Transverse colon (tissue), 4 donors: Measurements from ENCODE around the gene SLC4A5. TPM values are rescaled to one million over a fixed set of nuclear protein-coding genes. Genes with fewer than 3 reads are reported as not detected.

Experiments
- DNase-seq: peaks from one replicate; pipeline ENCODE4 v3.0.0-alpha.2; 2019
- H3K27ac ChIP-seq, 4 donors: fragments of 200-600 bp; sonication (generic); 2 replicates each; pipeline ENCODE4 v1.5.1; 2016 to 2018; ENCODE audit warnings: inconsistent platforms in 4 of 4
- H3K27me3 ChIP-seq: fragments of 200-600 bp; sonication (generic); 2 replicates; pipeline ENCODE4 v1.5.1; 2017; ENCODE audit warnings: inconsistent platforms
- H3K36me3 ChIP-seq, 4 donors: fragments of 200-600 bp; sonication (generic); 2 replicates each; pipeline ENCODE4 v1.5.1; 2017 to 2019; ENCODE audit warnings: inconsistent platforms in 4 of 4
- H3K4me1 ChIP-seq, 4 donors: fragments of 200-600 bp; sonication (generic); 2 replicates each; pipeline ENCODE4 v1.5.1; 2017 to 2020; ENCODE audit warnings: inconsistent platforms in 4 of 4
- H3K4me3 ChIP-seq, 4 donors: fragments of 200-600 bp; sonication (generic); 1 replicate in 1 of 4; 2 replicates in 3 of 4; pipeline versions ENCODE4 v1.5.1 to v1.6.1; 2017 to 2019; ENCODE audit warnings: inconsistent platforms in 4 of 4
- H3K9me3 ChIP-seq, 2 donors: fragments of 200-600 bp; sonication (generic); 2 replicates each; pipeline ENCODE4 v1.5.1; 2017 to 2019; ENCODE audit warnings: inconsistent platforms in 2 of 2
- EP300 ChIP-seq: sonication (generic); formaldehyde crosslinking; IDR thresholded peaks from one replicate; pipeline ENCODE4 v1.6.1; 2017; ENCODE audit warnings: antibody characterized with exemption, low read depth
- POLR2A ChIP-seq: fragments of 450-650 bp; IDR thresholded peaks from one replicate; pipeline ENCODE4 v1.6.1; 2016; ENCODE audit warnings: antibody characterized with exemption, mild to moderate bottlenecking, moderate library complexity
- POLR2AphosphoS5 ChIP-seq, 3 donors: sonication (generic); formaldehyde crosslinking; IDR thresholded peaks; one replicate each; pipeline ENCODE4 v1.6.1; 2016; ENCODE audit warnings: antibody characterized with exemption in 3 of 3
- WGBS, 2 donors: methylation state at CpG; one replicate each; pipeline ENCODE4 v1.1.5; 2018; ENCODE audit warnings: low coverage in 1 of 2; 5-methylcytosine and 5-hydroxymethylcytosine counted together
- in situ Hi-C, 4 donors: fragments of 200-750 bp; cut with MboI; loops; one replicate each; pipeline versions ENCODE4 v1.15.0 to v1.15.1; 2017; ENCODE audit warnings: low sequenced_read_pairs in 3 of 4, low pct_ligation_motif_present in 1 of 4, low pct_unique_long_range_greater_than_20kb in 1 of 4
- intact Hi-C: fragments of 100-400 bp; cut with DNase I; formaldehyde crosslinking; loops from one replicate; pipeline ENCODE4 v1.15.1; 2023; ENCODE audit warnings: low total_unique reads
- total RNA-seq, 4 donors: library from RNA; depleted of rRNA; stranded (reverse); fragments of >200 nt; gene quantifications; one replicate each; pipeline ENCODE4 v1.1.0, GENCODE V29; 2016
- TF ChIP-seq, protein P1 (sequence below), 5 experiments: fragments of 200-600 bp in 3 of 5; fragments of 450-650 bp in 2 of 5; sonication (generic) in 3 of 5; IDR thresholded peaks; 1 replicate in 2 of 5; 2 replicates in 3 of 5; pipeline ENCODE4 v1.5.1; 2016 to 2017; ENCODE audit warnings: antibody characterized with exemption in 5 of 5, inconsistent platforms in 3 of 5, mild to moderate bottlenecking in 2 of 5, moderate library complexity in 1 of 5

SLC4A5 gene
- total RNA-seq, 4 donors from 2014 or later: 0.37 to 6.1 (median 3.5) TPM

DNA sequence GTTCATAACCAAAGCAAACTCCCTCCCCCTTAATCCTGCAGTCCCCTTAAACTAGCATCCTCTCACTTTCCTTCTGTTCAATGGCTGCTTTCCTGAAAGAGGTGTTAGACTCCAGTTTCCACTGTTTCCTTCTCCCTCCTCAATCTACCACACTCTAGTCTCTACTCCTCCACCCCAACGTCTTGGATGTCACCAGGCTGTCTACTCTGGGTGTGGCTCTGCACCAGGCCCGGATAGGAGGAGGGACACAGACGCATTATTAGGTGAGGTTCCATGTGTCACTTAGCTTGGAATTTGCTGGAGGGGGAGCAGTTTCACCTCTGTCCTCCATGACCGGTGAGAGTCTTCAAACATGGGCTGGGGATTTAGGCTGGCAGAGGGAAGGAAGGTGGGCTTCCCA, 83.5 kb downstream of the SLC4A5 start:
- TF ChIP-seq POLR2A (no peak), POLR2AphosphoS5 (IDR thresholded peaks at IDR 0.05) (no peak), EP300 (no peak)
- TF ChIP-seq, protein P1, sequence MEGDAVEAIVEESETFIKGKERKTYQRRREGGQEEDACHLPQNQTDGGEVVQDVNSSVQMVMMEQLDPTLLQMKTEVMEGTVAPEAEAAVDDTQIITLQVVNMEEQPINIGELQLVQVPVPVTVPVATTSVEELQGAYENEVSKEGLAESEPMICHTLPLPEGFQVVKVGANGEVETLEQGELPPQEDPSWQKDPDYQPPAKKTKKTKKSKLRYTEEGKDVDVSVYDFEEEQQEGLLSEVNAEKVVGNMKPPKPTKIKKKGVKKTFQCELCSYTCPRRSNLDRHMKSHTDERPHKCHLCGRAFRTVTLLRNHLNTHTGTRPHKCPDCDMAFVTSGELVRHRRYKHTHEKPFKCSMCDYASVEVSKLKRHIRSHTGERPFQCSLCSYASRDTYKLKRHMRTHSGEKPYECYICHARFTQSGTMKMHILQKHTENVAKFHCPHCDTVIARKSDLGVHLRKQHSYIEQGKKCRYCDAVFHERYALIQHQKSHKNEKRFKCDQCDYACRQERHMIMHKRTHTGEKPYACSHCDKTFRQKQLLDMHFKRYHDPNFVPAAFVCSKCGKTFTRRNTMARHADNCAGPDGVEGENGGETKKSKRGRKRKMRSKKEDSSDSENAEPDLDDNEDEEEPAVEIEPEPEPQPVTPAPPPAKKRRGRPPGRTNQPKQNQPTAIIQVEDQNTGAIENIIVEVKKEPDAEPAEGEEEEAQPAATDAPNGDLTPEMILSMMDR (IDR thresholded peaks at IDR 0.05): no peak
- no peaks in the 10 kb centered on the region for H3K36me3 ChIP-seq
- no peak overlapping the region for H3K27ac ChIP-seq
- peaks cover 0 to 3% (median 0%) of the 10 kb centered on the region in 4 donors for H3K4me1 ChIP-seq
- no peak for DNase-seq
- in situ Hi-C loops (loop anchor here in 3 of 4 donors (10.0 kb wide), 2 partner anchors 65 to 75 kb away; no protein-coding TSS in a partner anchor), intact Hi-C loops (no loop called here)
- 84% methylated on average over 4 of the region's 4 CpGs; no CpG with 5 or more reads in 1 of the 2 donors for WGBS, 2 donors
- H3K27me3 ChIP-seq: no peaks in the 10 kb centered on the region
- H3K9me3 ChIP-seq: no peaks in the 10 kb centered on the region
- H3K4me3 ChIP-seq: no peak overlapping the region

DNA sequence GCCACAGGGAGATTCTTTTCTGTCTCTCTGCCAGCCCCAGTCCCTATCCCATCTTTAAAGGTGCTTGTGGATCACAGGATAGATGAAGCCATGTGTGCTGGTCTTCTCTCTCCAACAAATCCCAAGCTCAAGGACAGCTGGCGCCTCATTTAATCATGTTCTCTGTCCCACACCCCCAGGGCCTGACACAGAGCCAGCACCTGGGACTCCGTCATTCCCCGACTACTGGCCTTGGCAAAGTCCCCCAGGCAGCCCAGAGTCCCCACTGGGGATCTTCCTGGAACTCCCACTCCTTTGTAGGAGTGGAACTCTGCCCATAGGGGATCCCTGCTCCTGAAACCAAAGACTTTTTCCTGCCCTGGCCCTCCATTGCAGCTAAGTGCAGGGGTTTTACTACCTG, 84.0 kb downstream of the SLC4A5 start:
- Histone ChIP-seq H3K9me3 (no peaks in the 10 kb centered on the region), H3K27me3 (no peaks in the 10 kb centered on the region), H3K4me1 (peaks cover 0 to 3% (median 0%) of the 10 kb centered on the region in 4 donors), H3K36me3 (no peaks in the 10 kb centered on the region), H3K27ac (no peak overlapping the region), H3K4me3 (no peak overlapping the region)
- TF ChIP-seq POLR2A: no peak
- TF ChIP-seq POLR2AphosphoS5 (IDR thresholded peaks at IDR 0.05): no peak
- intact Hi-C loops: no loop called here
- WGBS, 2 donors: 91% methylated on average over 3 of the region's 3 CpGs; no CpG with 5 or more reads in 1 of the 2 donors
- no peak for DNase-seq
- in situ Hi-C loops: loop anchor here in 2 of 4 donors (10.0 kb wide), 2 partner anchors 66 to 76 kb away; no protein-coding TSS in a partner anchor

DNA sequence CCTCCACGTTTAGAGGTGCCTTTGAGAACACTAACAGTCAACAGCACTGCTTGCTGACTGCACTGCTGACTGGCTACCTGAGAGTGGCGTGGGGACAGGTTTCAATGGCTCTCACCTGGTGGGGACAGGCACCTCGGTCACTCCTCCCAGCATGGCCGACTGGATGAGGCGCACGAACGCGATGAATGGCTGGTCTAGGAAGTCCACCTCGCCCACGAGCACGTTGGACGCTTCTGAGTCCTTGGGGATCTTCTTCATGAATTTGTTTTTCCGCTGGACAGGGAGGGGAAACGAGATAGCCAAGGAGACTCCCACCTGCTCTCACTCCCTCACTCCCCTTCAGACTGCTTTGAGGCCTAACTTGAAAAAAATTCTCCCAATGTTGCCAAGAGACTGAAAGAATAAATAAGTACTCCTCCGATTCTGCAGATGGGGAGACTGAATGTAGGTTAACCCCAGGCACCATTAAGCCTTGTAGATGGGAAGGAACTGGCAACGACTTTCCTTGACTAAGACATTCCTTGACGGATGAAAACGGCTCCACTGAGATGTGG, 87.5 kb downstream of the SLC4A5 start:
- Histone ChIP-seq H3K36me3 (no peaks in the 10 kb centered on the region), H3K27ac (no peak overlapping the region), H3K4me3 (no peak overlapping the region), H3K9me3 (no peaks in the 10 kb centered on the region), H3K4me1 (no peaks in the 10 kb centered on the region), H3K27me3 (no peaks in the 10 kb centered on the region)
- in situ Hi-C loops: loop anchor here in 2 of 4 donors (10.0 kb wide), 2 partner anchors 69 to 79 kb away; no protein-coding TSS in a partner anchor
- 88% methylated on average over 18 of the region's 18 CpGs; no CpG with 5 or more reads in 1 of the 2 donors for WGBS, 2 donors
- intact Hi-C loops: no loop called here
- no peak for DNase-seq
- TF ChIP-seq POLR2A: no peak
- TF ChIP-seq EP300: no peak
- no peak for TF ChIP-seq POLR2AphosphoS5 (IDR thresholded peaks at IDR 0.05)
- TF ChIP-seq, protein P1 (IDR thresholded peaks at IDR 0.05): no peak

DNA sequence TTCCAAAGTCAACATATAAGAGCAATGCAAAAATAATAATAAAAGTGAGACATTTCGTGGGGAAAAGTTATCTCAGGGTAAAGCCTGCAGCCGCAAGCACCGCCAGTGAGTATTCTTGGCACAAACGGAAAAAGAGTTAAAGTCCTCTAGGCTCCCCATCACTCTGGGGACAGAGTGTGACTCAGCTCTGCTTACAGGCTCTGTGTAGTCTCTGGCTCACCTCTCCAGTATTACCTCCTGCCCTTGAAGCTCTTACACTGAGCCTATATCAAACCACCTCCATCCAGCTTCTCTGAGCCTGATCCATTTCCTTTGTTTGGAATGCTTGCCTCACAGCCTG, 89.3 kb downstream of the SLC4A5 start:
- H3K4me1 ChIP-seq: no peaks in the 10 kb centered on the region
- 71 to 77% methylated on average over 4 of the region's 4 CpGs for WGBS, 2 donors

More for the DNA sequence above, 89.3 kb downstream of the SLC4A5 start:
- Histone ChIP-seq H3K9me3 (no peaks in the 10 kb centered on the region), H3K27me3 (no peaks in the 10 kb centered on the region), H3K27ac (no peak overlapping the region), H3K36me3 (no peaks in the 10 kb centered on the region), H3K4me3 (no peak overlapping the region)
- in situ Hi-C loops (loop anchor here in 2 of 4 donors (10.0 kb wide), 2 partner anchors 71 to 81 kb away; no protein-coding TSS in a partner anchor), intact Hi-C loops (no loop called here)
- TF ChIP-seq, protein P1 (IDR thresholded peaks at IDR 0.05): no peak
- no peak for TF ChIP-seq POLR2AphosphoS5 (IDR thresholded peaks at IDR 0.05)
- no peak for TF ChIP-seq POLR2A
- no peak for TF ChIP-seq EP300
- DNase-seq: no peak
